Osteocyte (in vitro differentiated cells): ENCODE measurements around the gene GCNT4. TPM values are rescaled to one million over a fixed set of nuclear protein-coding genes. Genes with fewer than 3 reads are reported as not detected.

ENCODE experiments used
- DNase-seq: peaks from one replicate; pipeline ENCODE4 v3.0.0; 2021; ENCODE audit warnings: mixed read lengths; ENCODE audit not compliant: unreplicated experiment; ENCODE audit errors: extremely low spot score
- H3K27ac Mint-ChIP-seq: one replicate; pipeline ENCODE4 v1.8.0; 2021; ENCODE audit warnings: mild to moderate bottlenecking, mixed read lengths; ENCODE audit not compliant: unreplicated experiment
- H3K27me3 Mint-ChIP-seq: one replicate; pipeline ENCODE4 v1.8.0; 2021; ENCODE audit warnings: mixed read lengths; ENCODE audit not compliant: unreplicated experiment
- H3K36me3 Mint-ChIP-seq: one replicate; pipeline ENCODE4 v1.8.0; 2021; ENCODE audit warnings: mixed read lengths; ENCODE audit not compliant: unreplicated experiment
- H3K4me1 Mint-ChIP-seq: one replicate; pipeline ENCODE4 v1.8.0; 2021; ENCODE audit warnings: mixed read lengths; ENCODE audit not compliant: unreplicated experiment
- H3K4me3 Mint-ChIP-seq: one replicate; pipeline ENCODE4 v1.8.0; 2021; ENCODE audit warnings: mild to moderate bottlenecking, moderate library complexity, mixed read lengths; ENCODE audit not compliant: unreplicated experiment
- H3K9me3 Mint-ChIP-seq: one replicate; pipeline ENCODE4 v1.8.0; 2021; ENCODE audit warnings: mixed read lengths; ENCODE audit not compliant: unreplicated experiment
- total RNA-seq: library from RNA; stranded (reverse); gene quantifications from 2 replicates; pipeline ENCODE4 v1.2.1, GENCODE V29; 2021
- TF ChIP-seq, protein P1 (sequence below): fragments of 200-600 bp; sonication (generic); IDR thresholded peaks from 2 replicates; pipeline ENCODE4 v1.5.0; 2021; ENCODE audit warnings: antibody characterized with exemption, mild to moderate bottlenecking, moderate library complexity

GCNT4 gene
- total RNA-seq, 1 donor from 2014 or later: 1.9 TPM

DNA sequence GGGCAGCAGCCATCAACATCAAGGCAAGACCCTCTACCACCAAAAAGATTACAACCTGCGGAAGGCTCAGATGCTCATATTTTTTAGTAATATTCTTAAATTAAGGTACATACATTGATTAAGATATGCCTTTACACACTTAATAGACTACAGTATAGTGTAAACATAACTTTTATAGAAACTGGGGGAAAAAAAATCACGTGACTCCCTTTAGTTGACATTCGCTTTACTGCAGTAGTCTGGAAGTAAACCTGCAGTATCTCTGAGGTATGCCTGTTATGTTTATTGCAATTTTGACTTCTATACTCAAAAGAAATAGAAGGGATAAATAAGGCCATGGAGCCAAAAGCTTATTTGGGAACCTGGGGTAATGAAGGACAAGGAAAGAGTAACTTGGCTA is 15.1 kb upstream of the GCNT4 start:
- TF ChIP-seq, protein P1, sequence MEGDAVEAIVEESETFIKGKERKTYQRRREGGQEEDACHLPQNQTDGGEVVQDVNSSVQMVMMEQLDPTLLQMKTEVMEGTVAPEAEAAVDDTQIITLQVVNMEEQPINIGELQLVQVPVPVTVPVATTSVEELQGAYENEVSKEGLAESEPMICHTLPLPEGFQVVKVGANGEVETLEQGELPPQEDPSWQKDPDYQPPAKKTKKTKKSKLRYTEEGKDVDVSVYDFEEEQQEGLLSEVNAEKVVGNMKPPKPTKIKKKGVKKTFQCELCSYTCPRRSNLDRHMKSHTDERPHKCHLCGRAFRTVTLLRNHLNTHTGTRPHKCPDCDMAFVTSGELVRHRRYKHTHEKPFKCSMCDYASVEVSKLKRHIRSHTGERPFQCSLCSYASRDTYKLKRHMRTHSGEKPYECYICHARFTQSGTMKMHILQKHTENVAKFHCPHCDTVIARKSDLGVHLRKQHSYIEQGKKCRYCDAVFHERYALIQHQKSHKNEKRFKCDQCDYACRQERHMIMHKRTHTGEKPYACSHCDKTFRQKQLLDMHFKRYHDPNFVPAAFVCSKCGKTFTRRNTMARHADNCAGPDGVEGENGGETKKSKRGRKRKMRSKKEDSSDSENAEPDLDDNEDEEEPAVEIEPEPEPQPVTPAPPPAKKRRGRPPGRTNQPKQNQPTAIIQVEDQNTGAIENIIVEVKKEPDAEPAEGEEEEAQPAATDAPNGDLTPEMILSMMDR: no peak
- no peak overlapping the region for H3K4me3 Mint-ChIP-seq
- DNase-seq: no peak
- H3K27me3 Mint-ChIP-seq: no peaks in the 10 kb centered on the region
- H3K9me3 Mint-ChIP-seq: no peaks in the 10 kb centered on the region
- no peak overlapping the region for H3K27ac Mint-ChIP-seq
- H3K4me1 Mint-ChIP-seq: no peaks in the 10 kb centered on the region
- no peaks in the 10 kb centered on the region for H3K36me3 Mint-ChIP-seq

DNA sequence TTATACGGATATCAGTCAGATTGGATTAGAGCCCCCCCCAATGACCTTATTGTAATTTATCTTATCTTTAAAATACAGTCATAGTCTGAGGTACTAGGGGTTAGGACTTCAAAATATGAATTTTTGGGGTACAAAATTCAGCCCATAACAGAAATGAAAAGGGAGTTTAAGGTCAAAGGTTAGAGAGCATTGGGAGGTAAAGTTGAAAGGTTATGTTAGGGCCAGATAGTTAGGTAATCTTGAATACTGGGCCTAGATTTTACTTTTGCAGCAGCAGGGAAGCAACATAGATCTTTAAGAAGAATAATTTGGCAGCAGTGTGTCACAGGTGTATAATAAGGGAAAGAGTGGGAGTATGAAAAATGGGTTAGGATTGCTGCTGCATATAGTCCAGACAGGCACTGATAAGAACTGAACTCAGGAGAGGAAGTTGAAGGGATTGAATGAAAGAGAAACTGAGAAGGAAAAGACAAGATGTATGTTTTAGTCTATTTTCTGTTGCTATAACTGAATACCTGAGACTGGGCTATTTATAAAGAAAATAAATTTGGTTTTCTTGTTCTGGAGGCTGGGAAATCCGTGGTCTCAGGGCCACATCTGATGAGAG is 10.7 kb upstream of the GCNT4 start:
- H3K4me3 Mint-ChIP-seq: no peak overlapping the region
- no peaks in the 10 kb centered on the region for H3K27me3 Mint-ChIP-seq
- H3K4me1 Mint-ChIP-seq: no peaks in the 10 kb centered on the region

DNA sequence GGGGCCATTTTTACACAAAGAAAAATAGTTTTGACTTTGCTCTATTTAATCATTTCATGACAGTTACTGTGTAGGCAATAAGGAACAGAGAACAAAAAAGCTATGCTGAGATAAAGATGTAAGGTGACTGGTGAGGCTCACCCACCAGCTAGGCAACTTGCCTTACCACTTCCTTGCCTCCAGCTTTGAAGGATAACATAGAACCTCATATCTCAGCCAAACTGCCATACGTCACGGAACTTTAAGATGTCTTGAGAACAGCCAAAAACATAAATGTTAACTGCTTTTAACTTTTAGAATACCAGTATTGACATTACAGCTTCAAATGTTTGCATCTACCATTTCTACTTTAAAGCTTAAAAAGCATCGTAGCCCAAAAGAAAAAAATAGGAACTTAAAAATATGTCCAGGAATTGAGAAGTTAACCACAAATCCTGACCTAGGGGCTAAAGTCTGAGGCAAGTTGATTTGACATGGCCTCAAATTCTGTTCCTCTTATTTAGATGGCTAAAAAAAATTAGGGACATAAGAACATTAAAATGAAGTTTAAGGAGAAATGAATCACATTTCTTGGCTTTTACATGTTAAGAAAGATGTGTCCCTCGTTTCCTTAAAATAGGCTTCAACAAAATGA is 7.7 kb upstream of the GCNT4 start:
- no peak overlapping the region for H3K4me3 Mint-ChIP-seq
- H3K27me3 Mint-ChIP-seq: no peaks in the 10 kb centered on the region
- no peak for DNase-seq
- H3K27ac Mint-ChIP-seq: no peak overlapping the region
- no peaks in the 10 kb centered on the region for H3K9me3 Mint-ChIP-seq
- peaks cover 13% of the 10 kb centered on the region for H3K4me1 Mint-ChIP-seq
- H3K36me3 Mint-ChIP-seq: no peaks in the 10 kb centered on the region
- TF ChIP-seq, protein P1: no peak

More for the DNA sequence above, 10.7 kb upstream of the GCNT4 start:
- TF ChIP-seq, protein P1: no peak
- Mint-ChIP-seq H3K9me3 (no peaks in the 10 kb centered on the region), H3K36me3 (no peaks in the 10 kb centered on the region), H3K27ac (no peak overlapping the region)
- no peak for DNase-seq

DNA sequence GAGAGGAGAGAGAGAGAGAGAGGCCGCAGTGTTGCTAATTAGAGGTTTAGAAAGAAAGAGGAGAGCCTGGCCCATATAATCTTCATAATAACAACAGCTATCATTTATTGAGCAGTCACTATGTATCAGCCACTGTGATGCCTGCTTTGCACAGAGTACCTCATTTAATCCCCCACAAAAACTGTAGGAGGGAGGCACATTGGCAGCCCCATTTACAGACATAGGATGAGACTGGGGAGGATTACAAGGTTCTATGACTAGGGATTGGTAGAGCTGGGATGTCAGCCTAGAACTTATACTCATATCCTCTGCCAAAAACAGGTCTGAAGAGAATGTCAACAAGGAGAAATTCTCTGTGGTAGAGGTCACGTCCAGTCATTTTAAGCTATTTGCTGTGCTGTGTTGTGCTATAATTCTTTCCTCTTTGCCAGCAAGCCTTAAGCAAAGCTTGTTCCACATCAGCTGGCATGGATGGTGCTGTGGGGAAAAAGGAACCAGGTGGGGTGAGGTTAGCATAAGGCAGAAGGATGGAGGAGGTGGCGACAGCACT is 6.7 kb upstream of the GCNT4 start:
- peaks cover 22% of the 10 kb centered on the region for H3K4me1 Mint-ChIP-seq
- H3K27ac Mint-ChIP-seq: no peak overlapping the region
- H3K36me3 Mint-ChIP-seq: no peaks in the 10 kb centered on the region
- no peaks in the 10 kb centered on the region for H3K9me3 Mint-ChIP-seq
- H3K4me3 Mint-ChIP-seq: no peak overlapping the region
- no peak for DNase-seq
- TF ChIP-seq, protein P1: no peak
- H3K27me3 Mint-ChIP-seq: no peaks in the 10 kb centered on the region

DNA sequence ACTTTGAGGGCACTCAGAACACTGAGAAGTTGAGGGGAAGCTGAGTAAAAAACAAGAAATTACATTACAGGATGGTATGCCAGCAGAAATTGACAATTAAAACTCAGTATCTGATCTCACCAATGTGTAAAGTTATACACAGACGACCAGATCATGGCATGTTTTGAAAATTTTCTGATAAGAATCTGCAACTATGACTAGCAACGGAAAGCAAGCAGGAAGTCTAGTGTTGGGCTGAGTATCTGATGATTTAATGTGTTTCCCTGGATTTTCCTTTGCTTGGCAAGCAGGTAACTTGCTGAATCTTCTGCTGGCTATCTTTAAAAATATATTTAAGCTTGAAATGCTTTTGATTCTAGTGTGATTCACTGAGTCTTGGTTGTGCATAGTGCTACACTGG is 5.2 kb upstream of the GCNT4 start:
- no peak for DNase-seq
- H3K27ac Mint-ChIP-seq: no peak overlapping the region
- H3K36me3 Mint-ChIP-seq: no peaks in the 10 kb centered on the region
- no peak overlapping the region for H3K4me3 Mint-ChIP-seq
- TF ChIP-seq, protein P1: no peak
- H3K27me3 Mint-ChIP-seq: no peaks in the 10 kb centered on the region
- H3K9me3 Mint-ChIP-seq: no peaks in the 10 kb centered on the region
- H3K4me1 Mint-ChIP-seq: peaks cover 27% of the 10 kb centered on the region
